ENCODE results near the gene AK4. TPM values are rescaled to one million over a fixed set of nuclear protein-coding genes. Genes with fewer than 3 reads are reported as not detected.
"Not testable (repeated sequence)": the region's sequence is repeated elsewhere in the genome, so short reads cannot be mapped to it uniquely, and the experiment has no call there.

AK4 gene
- total RNA-seq, 1 donor from 2014 or later: 160 TPM

DNA sequence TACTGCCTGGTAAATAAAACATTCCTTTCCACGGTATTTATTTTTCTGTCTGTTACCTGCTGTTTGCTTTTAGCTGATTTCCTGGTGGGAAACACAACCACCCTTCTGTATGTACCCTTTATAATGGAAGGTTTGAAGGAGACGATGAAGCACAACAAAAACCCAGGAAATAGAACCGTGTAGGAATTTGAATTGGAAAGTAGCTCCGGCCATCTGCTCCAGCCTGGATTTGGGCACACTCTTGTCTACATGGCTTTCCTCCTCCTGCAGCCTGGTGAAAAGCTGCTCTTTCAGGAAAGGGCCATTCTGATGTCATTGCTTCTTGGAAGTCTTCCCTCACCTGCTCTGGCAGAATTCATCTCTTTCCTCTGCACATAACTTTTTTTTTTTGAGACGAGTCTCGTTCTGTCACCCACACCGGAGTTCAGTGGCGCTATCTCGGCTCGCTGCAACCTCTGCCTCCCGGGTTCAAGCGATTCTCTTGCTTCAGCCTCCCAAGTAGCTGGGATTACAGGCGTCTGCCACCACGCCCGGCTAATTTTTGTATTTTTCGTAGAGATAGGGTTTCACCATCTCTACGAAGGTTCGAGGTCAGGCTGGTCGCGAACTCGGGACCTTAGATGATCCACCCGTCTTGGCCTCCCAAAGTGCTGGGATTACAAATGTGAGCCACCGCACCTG lies 2.7 kb downstream of the AK4 start:
- no peak for DNase-seq (ENCODE audit: low spot score)

DNA sequence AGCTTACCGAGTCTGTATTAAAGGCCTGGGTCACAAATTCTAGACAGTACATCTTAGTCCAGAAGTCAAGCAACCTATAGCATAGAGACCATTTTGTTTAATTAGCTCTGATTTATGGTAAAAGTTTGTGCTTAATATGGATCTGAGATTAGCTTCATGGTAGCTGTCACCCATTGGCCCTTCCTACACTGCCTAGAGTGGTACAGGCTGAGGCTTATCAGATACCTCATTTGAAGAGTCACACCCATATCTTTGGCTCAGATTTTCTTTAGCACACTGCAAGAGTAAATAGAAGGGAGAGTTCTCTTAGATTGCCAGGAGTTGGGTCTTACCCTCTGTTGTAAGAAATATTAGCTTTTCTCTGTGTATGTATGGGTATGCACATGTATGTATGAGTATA lies 3.6 kb downstream of the AK4 start:
- no peak for DNase-seq (ENCODE audit: low spot score)

DNA sequence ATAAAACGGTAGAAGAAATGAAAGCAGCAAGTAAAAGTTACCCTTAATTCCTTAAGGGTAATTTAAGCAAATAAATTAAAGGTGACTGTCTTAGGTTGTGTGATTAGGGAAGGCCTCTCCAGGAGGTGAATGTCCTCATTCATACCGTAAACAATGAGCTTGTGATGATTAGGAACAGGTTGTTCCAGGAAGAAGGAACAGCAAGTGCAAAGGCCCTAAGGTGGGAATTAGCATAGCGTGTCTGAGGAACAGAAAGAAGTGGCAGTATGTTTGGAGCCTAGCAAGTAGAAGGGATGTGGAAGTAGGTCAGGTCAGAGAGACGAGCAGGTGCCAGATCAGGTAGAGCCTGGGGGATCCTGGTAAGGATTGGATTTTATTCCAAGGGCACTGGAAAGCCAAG lies 5.6 kb downstream of the AK4 start:
- peak; percentile 32 for DNase-seq (ENCODE audit: low spot score)

DNA sequence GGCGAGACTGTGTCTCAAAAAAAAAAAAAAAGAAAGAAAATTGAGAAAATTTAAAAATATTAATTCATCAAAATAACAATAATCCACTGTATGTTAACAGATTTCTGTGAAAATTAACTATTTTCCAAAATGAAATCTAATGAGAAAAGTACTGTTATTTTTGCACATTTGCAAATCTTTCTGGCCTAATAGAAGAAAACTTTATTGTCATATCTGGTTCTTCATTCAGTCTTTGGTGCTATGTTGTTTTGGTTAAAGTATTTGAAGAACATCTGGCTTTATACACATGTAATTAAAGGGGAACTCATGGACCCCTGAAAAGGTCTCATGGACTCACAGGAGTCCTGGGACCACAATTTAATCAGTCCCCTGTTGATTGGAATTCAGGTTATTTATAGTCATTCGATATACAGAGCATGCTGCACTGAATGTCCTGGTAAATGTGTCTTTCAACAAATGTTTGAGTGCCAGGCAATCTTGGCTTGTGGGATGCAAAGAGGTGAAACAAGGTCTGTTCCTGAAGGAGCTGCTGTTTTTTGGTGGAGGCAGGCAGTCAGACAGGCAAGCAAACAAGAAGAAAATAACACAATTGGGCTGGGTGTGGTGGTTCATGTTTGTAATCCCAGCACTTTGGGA lies 9.0 kb downstream of the AK4 start:
- no peak for DNase-seq (ENCODE audit: low spot score)

DNA sequence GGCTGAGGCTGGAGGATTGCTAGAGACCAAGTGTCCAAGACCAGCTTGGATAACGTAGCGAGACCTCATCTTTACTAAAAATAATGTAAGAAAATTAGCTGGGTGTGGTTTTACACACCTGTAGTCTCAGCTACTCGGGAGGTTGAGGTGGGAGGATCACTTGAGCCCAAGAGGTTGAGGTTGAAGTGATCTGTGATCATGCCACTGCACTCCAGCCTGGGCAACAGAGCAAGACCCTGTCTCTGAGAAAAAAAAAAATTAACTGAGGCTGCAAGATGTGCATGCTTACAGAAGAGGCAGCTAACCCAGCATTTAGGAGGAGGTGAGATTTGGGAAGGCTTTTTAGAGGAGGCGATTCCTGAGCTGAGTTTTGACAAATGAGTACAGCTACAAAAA lies 9.5 kb downstream of the AK4 start:
- no peak for DNase-seq (ENCODE audit: low spot score)

DNA sequence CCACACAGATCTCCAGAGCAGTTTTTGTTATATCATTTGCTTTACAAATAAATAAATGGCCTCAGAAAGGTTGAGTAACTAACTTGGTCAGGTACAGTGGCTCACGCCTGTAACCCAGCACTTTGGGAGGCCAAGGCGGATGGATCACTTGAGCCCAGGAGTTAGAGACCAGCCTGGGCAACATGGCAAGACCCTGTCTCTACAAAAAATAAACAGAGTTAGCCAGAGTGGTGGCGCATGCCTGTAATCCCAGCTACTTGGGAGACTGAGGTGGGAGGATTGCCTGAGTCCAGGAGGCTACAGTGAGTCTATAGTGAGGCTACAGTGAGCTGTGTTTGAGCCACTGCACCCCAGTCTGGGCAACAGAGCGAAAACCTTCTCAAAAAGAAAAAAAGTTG lies 11.3 kb downstream of the AK4 start:
- DNase-seq (ENCODE audit: low spot score): not testable (repeated sequence)

DNA sequence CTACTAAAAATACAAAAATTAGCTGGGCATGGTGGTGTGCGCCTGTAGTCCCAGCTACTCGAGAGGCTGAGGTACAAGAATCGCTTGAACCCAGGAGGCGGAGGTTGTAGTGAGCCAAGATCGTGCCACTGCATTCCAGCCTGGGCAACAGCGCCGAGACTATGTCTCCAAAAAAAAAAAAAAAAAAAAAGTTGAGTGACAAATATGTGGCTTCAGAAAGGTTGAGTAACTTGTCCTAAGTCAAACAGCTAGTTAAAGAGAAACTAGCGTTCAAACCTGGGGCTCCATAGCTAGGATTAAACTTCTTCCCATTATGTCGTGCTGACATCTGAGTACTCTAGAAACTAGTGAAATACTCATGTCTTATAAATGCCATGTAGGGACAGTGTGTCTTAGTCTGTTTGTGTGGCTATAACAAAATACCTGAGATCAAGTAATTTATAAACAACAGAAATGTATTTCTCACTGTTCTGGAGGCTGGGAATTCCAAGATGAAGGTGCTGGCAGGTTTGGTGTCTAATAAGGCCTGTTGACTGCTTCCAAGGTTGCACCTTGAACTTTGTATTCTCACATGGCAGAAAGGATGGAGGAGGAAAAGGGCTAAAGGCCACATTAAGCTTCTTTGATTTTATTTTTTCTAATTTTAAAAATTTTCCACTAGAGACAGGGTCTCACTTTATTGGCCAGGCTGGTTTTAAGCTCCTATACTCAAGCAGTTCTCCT lies 12.0 kb downstream of the AK4 start:
- no peak for DNase-seq (ENCODE audit: low spot score)

DNA sequence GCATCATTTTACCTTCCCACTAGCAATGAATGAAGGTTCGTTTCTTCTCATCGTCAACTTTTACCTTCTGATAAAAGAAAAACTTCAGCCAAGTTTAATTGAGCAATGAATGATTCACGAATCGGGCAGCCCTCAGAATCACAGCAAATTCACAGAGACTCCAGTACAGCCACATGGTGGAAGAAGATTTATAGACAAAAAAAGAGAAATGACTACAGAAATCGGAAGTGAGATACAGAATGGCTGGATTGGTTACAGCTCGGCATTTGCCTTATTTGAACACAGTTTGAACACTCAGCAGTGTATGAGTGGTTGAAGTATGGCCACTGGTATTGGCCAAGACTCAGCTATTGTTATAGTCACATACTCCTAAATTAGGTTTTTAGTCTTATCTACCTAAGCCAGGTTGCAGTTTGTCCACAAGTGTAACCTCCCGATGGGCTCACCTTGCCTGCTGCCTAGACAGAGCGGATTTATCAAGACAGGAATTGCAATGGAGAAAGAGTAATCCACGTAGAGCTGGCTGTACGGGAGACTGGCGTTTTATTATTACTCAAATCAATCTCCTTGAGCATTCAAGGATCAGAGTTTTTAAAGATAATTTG lies 15.3 kb downstream of the AK4 start:
- DNase-seq (ENCODE audit: low spot score): no peak

DNA sequence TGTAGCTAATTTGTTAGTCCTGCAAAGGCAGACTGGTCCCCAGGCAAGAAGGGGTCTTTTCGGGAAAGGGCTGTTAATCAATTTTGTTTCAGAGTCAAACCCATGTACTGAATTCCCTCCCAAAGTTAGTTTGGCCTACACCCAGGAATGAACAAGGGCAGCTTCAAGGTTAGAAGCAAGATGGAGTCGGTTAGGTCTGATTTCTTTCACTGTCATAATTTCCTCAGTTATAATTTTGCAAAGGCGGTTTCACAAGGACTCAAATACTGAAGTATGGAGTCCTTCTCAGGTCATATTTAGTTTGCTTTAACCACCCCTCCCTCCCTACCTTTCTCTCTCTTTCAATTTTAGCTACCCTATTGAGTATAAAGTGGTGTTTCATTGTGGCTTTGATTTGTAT lies 16.1 kb downstream of the AK4 start:
- DNase-seq (ENCODE audit: low spot score): not testable (repeated sequence)

DNA sequence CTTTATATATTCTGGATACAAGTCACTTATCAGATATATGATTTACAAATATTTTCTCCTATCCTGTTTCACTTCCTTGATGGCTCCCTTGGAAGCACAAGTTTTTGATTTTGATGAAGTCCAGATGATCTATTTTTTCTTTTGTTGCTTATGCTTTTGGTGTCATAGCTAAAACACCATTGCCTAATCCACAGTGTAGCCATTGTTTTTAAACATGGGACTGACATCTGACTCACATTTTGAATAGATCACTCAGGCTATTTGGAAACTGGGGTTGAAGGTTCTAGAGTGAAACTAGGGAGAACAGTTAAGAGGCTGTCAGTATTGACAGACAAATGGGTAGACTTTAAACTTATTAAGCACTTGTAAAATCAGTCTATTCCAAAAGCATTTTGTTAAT lies 16.6 kb downstream of the AK4 start:
- no peak for DNase-seq (ENCODE audit: low spot score)

DNA sequence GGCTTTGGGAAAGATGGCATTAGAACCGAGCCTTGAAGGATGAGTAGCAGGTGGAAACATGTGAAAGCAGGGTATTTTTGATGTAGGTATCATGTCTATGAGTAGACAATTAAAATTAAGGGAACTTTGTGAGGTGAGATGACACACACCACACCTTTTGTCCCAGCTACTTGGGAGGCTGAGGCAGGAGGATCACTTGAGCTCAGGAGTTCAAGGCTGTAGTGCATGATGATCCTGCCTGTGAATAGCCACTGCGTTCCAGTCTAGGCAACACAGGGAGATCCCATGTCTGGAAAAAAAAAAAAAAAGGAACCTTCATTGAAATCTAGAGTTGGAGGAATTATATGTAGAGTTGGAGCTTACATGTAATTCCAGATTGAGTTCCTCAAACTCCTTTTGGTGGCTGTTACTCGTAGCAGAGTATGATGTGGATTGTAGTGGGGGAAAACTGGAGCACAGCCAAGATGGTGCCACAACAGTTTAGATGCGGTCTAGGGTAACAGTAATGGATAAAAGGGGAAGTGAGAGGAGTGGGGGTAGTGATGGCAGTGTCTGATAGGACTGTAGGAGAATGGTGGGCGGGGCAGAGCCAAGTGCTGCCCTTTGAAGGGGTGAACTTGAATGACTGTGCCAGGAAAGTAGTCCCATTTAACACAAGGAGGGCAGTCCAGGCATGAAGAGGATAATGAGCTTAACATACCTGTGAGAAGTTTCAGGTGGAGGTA lies 17.4 kb downstream of the AK4 start:
- no peak for DNase-seq (ENCODE audit: low spot score)

DNA sequence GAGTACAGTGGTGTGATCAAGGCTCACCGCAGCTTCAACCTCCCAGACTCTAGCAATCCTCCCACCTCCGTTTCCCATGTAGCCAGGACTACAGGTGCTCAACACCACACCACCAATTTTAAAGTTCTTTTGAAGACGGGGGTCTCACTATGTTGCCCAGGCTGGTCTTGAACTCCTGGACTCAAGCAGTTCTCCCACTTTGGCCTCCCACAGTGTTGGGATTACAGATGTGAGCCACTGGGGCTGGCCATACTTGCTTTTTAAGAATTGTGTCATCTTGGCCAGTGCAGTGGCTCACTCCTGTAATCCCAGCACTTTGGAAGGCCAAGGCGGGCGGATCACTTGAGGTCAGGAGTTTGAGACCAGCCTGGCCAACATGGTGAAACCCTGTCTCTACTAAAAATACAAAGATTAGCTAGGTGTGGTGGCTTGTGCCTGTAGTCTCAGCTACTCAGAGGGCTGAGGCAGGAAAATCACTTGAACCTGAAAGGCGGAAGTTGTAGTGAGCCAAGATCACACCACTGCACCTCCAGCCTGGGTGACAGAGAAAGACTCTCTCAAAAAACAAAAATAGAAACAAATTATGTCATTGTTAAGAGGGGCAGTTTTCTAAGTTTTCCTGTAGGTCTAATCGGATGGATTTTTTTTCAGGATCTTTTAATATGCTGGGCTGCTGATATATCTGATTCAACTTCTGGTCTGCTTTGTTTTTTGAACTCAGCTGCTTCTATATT lies 18.7 kb downstream of the AK4 start:
- no peak for DNase-seq (ENCODE audit: low spot score)

DNA sequence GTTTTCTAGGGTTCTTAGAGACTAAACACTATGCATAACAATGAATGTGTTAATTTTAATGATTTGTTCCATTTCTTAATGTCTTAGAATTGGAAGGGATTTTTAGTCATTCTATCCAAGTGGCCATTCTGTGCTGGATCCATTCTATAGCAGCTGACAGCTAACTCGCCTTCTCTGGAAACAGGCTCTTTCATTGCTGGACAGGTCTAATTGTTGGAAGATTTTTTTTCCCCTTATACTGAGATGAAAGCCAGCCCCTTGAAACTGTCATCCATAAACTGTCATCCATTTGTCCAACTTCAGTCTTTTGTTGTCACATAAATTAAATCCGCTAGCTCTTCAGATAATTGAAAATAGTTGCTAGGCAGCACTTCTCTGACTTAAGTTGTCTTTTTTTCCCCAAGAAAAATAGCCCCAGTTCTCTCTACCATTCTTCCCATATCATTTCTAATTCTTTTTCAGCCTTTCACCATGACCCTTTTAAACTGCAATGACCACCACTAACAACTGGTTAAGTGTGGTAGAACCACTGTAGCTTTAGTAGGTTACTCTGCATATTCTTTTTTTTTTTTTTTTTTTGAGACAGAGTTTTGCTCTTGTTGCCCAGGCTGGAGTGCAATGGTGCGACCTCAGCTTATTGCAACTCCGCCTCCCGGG lies 19.7 kb downstream of the AK4 start:
- DNase-seq (ENCODE audit: low spot score): no peak

DNA sequence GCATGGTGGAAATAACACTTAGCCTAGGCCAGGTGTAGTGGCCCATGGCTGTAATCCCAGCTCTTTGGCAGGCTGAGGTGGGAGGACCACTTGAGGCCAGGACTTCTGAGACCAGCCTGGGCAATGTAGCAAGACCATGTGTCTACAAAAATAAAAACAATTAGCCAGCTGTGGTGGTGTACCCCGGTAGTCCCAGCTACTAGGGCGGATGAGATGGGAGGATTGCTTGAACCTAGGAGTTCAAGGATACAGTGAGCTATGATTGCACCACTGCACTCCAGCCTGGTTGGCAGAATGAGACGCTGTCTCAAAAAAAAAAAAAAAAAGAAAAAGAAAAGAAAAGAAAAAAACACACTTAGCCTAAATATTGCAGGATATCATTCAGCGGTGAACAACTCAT lies 20.9 kb downstream of the AK4 start:
- DNase-seq (ENCODE audit: low spot score): no peak

DNA sequence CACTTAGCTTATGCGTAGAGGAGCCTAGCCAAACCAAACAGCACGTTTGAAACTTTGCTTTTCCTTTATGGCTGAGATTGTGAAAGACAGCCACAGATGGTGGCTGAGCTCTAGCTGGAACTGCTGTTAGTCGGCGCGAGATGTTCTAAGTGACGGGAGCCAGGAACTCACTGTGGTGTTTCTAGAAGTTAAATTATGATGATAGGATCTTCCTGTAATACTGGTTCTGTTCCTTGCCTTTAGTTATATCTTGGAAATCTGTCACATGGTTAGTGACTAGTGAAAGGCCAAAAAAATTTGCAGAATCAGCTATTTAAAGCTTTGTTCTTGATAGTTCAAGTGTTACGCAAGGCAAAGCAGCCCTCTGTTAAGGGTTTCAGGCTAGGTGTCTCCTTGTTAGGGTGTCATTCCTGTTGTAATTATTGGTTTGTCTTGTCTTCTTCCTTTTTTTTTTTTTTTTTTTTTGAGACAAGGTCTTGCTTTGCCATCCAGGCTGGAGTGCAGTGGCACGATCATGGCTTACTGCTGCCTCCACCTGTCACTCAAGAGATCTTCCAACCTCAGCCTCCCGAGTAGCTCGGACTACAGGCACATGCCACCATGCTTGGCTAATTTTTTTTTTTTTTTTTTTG lies 22.6 kb downstream of the AK4 start:
- no peak for DNase-seq (ENCODE audit: low spot score)

DNA sequence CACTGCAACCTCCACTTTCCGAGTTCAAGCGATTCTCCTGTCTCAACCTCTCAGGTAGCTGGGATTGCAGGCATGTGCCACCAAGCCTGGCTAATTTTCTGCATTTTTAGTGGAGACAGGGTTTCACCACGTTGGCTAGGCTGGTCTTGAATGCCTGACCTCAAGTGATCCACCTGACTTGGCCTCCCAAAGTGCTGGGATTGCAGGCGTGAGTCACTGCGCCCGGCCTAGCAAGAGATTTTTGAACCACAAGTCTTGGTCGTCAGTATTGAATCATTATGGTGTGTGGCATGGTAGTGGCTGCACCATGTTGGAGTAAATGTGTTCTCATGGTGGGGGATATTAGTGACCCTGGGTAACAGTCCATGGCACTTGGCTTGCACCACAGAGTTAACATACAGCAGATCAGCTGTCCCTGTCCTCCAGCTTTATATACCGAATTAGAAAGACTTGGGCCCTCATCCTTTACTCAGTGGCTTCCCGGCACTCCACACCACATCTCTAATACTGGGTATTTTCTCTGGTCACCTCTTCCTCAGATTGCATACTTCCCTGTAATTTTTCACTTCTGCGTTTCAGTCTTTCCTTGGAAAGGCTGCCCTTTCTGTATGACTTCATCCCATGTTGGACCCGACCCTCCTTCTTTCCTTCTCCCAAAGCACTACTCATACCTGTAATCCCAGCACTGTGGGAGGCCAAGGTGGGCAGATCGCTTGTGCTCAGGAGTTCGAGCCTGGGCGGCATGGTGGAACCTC lies 25.1 kb downstream of the AK4 start:
- DNase-seq (ENCODE audit: low spot score): no peak

DNA sequence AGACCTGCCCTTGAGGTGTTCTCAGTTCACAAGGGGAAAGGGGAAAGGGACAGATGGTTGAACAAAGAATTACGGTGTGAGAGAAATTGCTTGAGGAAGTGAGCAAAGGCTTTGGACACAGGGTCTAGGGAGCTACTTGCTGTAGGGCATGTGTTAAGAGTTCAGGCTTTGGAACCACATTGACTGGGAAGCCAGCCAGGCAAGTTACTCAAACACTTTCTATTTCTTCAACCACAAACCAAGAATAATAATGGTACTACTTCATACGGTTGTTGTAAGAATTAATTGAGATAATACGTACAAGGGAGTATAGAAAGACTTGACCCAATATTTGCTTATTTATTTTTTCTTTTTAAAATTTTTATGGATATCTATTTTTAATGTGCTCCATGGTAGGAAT lies 26.6 kb downstream of the AK4 start:
- peak; percentile 67 for DNase-seq (ENCODE audit: low spot score)

DNA sequence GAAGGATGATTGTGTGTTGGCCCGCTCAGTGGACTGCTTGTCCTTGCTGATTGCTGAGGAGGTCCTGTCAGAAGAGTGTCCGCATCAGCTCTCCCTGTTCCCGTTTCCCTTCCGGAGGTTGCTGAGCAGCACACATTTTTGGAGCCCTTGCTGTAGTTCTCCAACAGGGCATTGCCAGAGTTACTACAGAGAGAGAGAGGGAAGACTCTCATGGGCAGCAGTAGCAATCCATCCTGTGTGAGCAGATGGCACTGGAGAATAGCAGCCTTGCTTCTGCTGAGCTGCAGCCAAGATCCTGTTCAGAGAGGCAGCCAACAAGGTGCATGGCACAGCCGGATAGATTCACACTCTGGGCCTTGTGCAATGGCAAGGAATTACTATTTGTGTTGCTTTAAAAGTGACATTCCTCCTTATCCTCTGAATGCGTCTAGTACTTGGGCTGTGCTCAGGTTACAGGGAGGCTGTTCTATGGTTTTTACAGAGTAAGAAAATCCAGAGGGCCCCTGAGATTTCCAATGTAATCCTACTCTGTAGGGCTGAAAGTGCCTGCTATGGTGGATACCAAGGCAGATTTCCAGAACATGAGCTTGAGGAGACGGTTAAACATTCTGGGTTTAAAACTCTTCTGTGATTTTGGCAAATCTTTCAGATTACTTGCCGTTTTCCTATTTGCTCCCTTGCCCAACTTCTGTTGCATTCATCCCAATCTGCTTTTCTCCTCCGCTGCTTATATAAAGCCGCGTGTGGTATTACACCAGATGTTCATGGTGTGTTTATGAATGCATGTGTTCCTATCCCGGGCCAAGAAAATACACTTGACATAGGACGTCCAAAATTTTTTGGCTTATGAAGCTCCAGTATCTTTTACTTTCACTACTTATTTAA lies 27.4 kb downstream of the AK4 start:
- DNase-seq (ENCODE audit: low spot score): no peak

DNA sequence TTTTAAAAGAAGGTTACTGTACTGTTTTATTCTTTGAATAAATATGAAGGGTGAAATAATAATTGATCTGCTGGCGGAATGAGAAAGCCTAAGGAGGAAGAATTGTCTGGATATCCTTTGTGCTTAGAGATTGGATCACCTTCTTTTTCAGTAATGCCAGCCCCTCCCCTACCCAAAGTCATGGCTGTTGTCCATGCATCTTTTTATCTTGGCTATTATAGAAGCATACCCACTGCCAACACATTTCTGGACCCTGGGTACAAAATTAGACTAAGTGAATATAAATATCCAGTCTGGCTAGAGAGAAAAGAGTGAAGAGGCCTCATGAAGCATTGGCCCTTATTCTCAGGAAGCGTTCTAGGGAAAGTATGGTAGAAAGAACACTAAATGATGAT lies 28.1 kb downstream of the AK4 start:
- DNase-seq (ENCODE audit: low spot score): no peak

Data from mucosa of gallbladder (tissue), 1 donor.